SK-N-SH (cell line): ENCODE measurements around the gene GRB7.
A peak's percentile ranks its signal among the peaks of the same experiment; 100 is the strongest.

ENCODE experiments used
- FOSL2 ChIP-seq: IDR thresholded peaks from 2 replicates; pipeline ENCODE4 v1.4.0; 2012; ENCODE audit warnings: low read depth, mild to moderate bottlenecking, moderate library complexity, borderline replicate concordance
- FOXM1 ChIP-seq: IDR thresholded peaks from 2 replicates; pipeline ENCODE4 v1.4.0; 2012; ENCODE audit warnings: low read depth, mild to moderate bottlenecking
- RAD21 ChIP-seq: IDR thresholded peaks from 2 replicates; pipeline ENCODE4 v1.6.1; 2012; ENCODE audit warnings: mild to moderate bottlenecking, low read length
- TF ChIP-seq, protein P1 (sequence below): fragments of 200-600 bp; sonication (generic); IDR thresholded peaks from 2 replicates; pipeline ENCODE4 v1.6.1; 2017; ENCODE audit warnings: antibody characterized with exemption, mild to moderate bottlenecking, moderate library complexity

DNA sequence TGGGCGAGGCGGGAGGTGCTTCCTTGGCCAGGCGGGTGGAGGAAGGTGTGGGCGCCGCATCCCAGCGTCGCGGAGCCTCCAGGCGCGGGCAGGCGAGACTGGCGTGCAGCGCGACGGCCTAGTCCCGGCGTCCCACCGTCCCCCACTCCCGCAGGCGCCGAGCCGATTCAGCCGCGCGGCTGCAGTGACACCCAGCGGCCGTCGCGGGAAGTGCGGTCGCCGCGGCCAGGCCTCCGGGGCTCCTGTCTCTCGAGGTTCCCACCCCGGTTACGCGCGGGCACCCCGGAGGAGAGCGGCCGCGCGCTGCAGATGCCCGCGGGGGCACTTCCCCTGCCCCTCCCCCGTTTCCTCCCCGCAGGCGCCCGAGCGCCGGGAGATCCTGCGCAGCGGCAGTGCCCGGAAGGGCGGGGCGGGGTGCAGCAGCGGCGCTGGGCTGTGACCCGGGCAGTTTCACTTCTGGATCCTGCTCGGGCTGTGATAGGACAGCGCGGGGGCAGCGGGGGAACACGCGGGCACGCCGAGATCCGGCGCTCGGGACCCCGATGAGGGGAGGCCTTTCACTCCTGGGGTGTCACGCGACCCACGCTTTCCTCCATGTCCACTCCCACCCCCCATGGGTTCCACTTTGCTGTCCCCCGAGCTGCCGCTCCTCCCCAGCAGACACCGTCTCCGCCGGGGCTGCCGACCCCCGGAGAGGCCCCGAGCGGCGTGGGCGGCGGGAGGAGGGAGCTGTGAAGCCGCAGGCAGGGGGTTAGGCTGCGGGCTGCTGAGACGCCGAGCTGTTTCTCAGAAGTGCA is 16.6 kb downstream of the GRB7 start:
- peak; percentile 72 for TF ChIP-seq RAD21
- TF ChIP-seq, protein P1, sequence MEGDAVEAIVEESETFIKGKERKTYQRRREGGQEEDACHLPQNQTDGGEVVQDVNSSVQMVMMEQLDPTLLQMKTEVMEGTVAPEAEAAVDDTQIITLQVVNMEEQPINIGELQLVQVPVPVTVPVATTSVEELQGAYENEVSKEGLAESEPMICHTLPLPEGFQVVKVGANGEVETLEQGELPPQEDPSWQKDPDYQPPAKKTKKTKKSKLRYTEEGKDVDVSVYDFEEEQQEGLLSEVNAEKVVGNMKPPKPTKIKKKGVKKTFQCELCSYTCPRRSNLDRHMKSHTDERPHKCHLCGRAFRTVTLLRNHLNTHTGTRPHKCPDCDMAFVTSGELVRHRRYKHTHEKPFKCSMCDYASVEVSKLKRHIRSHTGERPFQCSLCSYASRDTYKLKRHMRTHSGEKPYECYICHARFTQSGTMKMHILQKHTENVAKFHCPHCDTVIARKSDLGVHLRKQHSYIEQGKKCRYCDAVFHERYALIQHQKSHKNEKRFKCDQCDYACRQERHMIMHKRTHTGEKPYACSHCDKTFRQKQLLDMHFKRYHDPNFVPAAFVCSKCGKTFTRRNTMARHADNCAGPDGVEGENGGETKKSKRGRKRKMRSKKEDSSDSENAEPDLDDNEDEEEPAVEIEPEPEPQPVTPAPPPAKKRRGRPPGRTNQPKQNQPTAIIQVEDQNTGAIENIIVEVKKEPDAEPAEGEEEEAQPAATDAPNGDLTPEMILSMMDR = peak; percentile 65
- no peak for TF ChIP-seq FOXM1
- no peak for TF ChIP-seq FOSL2
